Endometrial microvascular endothelial cells (primary cell): ENCODE data around the gene DENND1B. TPM values are rescaled to one million over a fixed set of nuclear protein-coding genes. Genes with fewer than 3 reads are reported as not detected.
"Not testable (repeated sequence)": the region's sequence is repeated elsewhere in the genome, so short reads cannot be mapped to it uniquely, and the experiment has no call there.

Experiments used
- in situ Hi-C: cut with HindIII; loops from 2 replicates; pipeline ENCODE4 v1.10.0; 2017; ENCODE audit warnings: low sequenced_read_pairs, low pct_unique_long_range_greater_than_20kb; ENCODE audit errors: inconsistent ontology term
- total RNA-seq: library from RNA; depleted of rRNA; stranded (reverse); fragments of >200 nt; gene quantifications from one replicate; pipeline ENCODE4 v1.2.3, GENCODE V29; 2015; ENCODE audit errors: inconsistent ontology term

Gene DENND1B
- total RNA-seq, 1 donor from 2014 or later = 0.93 TPM

DNA sequence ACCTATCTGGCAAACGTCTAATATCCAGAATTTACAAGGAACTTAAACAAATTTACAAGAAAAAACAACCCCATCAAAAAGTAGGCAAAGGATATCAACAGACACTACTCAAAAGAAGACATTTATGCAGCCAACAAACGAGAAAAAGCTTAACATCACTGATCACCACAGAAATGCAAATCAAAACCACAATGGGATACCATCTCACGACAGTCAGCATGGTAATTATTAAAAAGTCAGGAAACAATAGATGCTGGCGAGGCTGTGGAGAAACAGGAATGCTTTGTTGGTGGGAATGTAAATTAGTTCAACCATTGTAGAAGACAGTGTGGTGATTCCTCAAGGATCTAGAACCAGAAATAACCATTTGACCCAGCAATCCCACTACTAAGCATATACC, 74.6 kb downstream of the DENND1B start:
- in situ Hi-C loops = not testable (repeated sequence)

DNA sequence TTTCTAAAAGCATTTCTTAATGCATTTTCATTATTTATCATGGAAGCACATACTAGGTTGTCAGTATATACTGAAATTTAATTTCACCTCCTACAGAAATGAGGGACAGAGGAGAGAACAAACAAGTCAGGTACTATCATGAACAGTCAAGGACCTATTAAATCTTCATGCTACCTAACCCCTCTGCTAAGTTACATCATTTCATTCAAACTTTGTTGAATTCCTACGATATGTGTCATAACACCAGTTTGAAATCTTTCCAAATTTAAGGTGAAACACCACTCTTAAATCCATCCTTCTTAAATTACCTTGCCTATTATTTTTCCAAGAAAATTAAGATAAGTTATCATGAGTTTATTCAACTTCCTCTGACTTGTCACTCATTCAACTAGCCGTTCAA, 78.9 kb downstream of the DENND1B start:
- in situ Hi-C loops = no loop called here

DNA sequence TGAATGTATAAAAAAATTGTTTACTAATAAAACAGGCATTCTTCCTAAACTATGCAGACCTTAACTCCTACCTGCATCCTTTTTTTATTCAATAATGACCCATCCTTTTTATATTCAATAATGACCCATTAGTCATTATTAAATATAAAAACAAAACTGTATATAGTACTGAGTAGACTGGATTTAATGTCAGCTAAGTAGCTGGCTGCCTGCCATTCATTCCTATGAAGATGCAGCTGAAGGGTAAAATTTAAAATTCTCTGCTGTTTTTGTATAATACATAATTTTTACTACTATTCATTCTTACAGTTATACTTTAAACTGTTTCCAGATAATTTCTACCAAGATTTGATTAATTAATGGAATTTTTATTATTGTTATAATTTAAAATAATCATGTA, 79.3 kb downstream of the DENND1B start:
- in situ Hi-C loops = no loop called here

DNA sequence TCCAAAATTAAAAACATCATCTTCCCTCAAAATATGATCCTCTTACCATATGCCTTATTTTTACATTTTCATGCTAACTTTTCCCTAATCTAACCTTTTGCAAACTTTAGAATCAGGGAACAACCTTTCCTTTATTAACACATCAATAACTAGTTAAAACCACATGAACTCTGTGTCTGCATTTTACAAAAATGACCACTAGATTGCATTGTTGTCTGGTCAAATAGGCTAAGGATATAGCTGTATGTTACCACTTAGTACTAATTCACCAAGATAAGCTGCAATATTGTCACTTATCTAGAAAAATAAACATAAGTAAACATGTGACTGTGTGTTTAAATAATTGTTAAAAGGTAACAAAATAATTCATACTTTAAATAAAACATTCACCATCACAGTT, 82.3 kb downstream of the DENND1B start:
- in situ Hi-C loops = no loop called here

DNA sequence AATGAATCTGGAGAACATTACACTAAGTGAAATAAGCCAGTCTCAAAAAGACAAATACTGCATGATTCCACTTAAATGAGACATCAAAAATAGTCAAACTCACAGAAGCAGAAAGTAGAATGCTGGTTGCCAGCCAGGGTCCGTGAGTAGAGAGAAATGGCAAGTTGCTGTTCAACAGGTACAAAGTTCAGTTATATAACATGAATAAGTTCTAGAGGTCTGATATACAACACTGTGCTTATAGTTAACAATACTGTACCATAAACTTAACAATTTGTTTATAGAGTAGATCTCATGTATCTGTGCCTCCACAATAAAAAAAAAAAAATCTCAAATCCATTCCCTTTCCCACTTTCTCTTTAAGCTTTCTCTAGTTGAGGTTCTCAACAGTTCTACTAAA, 83.5 kb downstream of the DENND1B start:
- in situ Hi-C loops = no loop called here

- in situ Hi-C loops = no loop called here
Observed at GRCh38 chr1:197690074-197690473, 85.2 kb downstream of the DENND1B start.

GRCh38 chr1:197688233-197688632, 87.0 kb downstream of the DENND1B start:
- in situ Hi-C loops = no loop called here

DNA sequence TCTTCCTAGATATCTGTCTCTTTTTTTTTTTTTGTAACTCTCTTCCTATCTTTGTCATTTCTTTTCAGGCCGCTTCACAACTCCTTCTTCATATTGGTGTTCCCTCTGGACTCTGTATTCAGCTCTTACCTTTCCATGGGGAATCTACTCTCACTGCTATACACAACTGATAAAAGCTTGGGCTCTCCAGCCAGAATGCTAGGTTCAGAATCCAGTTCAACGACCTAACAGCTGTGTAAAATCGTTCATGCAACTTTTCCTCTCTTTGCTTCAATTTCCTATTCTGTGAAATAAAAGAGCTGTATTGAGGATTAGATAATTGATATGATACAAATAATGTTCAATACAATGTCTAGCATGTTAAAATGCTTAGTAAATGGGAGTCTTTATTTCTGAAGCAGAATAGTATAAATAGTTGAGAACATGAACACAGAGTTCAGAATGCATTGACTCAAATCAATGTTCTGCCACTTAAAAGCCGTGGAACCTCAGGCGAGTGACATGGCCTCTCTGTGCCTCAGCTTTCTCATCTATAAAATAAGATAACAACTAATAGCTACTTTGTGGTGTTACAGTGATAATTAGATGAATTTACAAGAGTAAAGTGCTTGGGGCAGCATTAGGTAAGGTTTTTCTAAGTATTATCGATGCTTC, 88.5 kb downstream of the DENND1B start:
- in situ Hi-C loops = no loop called here

GRCh38 chr1:197686231-197686630, 89.0 kb downstream of the DENND1B start:
- in situ Hi-C loops = no loop called here

GRCh38 chr1:197685785-197686184, 89.5 kb downstream of the DENND1B start:
- in situ Hi-C loops = no loop called here

- in situ Hi-C loops = no loop called here
Observed at GRCh38 chr1:197683895-197684553, 91.3 kb downstream of the DENND1B start.

- in situ Hi-C loops = no loop called here
Observed at GRCh38 chr1:197683280-197683679, 92.0 kb downstream of the DENND1B start.

DNA sequence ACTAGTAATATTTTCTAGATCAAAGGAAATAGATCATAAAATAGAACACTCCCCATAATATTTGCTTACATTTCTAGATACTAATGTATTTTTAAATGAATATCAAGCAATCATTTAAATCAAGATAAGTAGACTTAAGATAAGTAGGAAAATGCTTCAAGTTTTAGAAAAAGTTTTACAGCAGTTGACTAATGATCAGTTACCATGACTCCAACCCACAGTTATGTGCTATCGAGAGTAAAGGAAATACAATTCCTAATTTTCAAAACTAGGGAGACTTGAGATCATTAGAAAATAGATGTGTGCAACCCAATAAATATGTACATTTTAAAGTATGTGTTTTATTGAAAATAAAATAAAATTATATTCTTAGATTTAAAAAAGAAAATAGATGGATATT, 95.0 kb downstream of the DENND1B start:
- in situ Hi-C loops = no loop called here

DNA sequence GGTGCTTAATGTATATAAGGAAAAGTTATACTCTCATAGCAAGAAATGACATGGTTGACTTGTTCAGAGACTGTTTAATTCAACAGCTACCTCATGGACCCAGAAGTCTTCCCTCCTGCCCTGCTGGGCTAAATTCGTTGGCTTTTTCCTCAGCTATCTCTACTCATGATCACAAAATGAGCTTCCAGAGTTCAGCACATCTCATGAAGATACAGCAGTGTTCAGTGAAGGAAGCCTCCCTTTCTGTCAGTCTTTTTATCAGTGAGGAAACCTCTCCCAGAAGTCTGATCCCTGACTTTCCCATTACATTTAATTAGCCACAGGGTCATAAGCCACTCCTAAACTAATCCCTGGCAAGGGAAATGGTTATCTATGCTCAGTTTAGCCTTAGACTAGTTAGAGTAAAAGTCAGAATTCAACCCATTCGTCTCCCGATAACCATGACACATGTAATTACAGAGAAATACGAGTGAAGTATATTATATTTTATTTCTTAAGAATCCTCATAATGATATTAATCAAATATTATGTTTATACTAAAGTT, 97.5 kb downstream of the DENND1B start:
- in situ Hi-C loops = no loop called here

DNA sequence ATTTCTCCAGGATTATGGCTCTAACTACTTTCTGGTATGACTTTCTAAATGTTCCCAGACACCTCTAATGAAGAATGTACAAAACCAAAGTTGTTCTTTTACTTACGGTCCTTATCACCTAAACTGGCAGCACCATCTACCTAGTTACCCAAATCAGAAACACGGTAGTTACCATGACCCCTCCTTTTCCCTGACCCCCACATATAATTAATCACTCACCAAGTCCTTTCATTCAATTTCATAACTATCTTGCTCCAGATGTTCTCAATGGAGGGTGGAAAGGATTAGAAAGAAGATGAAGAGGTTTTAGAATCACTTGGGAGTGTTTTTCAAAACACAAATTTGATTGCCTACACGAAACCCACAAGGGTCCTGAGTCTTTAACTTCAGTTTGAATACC, 98.0 kb downstream of the DENND1B start:
- in situ Hi-C loops = no loop called here

GRCh38 chr1:197675583-197676208, 99.6 kb downstream of the DENND1B start:
- in situ Hi-C loops = no loop called here

DNA sequence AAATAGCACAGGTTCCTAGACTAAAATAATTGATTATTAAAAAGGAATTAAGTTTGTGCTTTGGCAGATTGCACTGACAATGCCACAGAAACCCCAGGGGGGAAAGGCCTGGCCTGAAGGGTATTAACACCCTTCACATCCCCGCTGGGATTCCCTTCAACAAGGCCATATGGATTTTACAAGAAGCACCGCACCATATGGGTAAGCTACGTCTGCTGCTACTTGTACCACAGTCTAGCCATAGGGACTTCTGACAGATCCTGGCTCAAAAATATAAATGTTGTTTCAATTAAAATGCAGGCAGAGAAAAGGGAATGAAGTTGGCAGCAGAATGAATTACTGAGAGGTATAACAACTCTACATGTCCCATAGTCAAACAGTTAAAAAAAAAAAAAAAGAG, 101.0 kb downstream of the DENND1B start:
- in situ Hi-C loops = no loop called here

DNA sequence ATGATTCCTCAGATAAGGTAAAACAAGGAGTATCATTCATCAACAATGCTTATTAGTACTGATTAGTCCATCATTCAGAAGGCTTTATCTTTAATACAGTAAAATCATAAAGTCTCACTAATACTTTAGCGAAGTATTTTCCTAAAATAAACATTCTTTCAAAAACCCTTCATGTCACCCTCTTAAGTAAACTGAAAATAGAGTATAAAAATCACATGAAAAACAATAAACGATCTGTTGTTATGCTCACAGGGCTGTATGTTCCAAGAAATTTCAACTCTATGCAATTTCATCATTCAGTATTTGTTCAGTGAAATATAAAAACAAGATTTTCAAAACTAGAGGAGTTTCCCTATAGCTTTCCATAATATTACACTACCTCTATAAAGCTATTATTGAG, 102.0 kb downstream of the DENND1B start:
- in situ Hi-C loops = no loop called here

- in situ Hi-C loops = no loop called here
Observed at GRCh38 chr1:197672347-197672746, 102.9 kb downstream of the DENND1B start.

GRCh38 chr1:197671920-197672319, 103.4 kb downstream of the DENND1B start:
- in situ Hi-C loops = no loop called here
